GM18951 (cell line): ENCODE measurements around the gene SMC4.

ENCODE experiments used
- POLR2A ChIP-seq: IDR thresholded peaks from 4 replicates; pipeline ENCODE4 v1.6.1; 2011; ENCODE audit warnings: mild to moderate bottlenecking; ENCODE audit not compliant: insufficient read length, insufficient read depth; ENCODE audit errors: extremely low read depth
- in situ Hi-C: fragments of 300-500 bp; cut with MboI; formaldehyde crosslinking; loops from one replicate; pipeline ENCODE4 v1.12.0; 2022; ENCODE audit warnings: low sequenced_read_pairs, mixed read lengths, inconsistent platforms; ENCODE audit not compliant: unreplicated experiment

SMC4 gene

DNA sequence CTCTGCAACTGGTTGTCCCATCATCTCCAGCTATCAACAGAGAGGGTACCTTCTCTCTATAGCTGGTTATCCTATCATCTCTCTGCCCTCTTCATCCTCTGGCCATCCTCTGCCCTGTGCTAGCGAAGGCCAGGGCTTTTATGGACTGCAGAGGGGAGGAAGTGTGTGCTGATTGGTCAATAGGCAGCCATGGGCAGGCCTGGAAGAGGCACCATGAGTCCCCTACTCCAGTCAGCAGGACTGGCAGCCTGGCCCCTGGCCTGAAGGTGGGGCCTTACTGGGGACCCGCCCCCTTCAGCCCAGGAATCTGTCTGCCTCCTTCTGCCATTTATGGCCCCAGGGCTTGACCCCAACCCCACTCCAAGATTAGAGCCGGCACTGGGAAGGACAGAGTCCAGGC lies 60.6 kb downstream of the SMC4 start:
- in situ Hi-C loops = no loop called here
- TF ChIP-seq POLR2A = no peak

DNA sequence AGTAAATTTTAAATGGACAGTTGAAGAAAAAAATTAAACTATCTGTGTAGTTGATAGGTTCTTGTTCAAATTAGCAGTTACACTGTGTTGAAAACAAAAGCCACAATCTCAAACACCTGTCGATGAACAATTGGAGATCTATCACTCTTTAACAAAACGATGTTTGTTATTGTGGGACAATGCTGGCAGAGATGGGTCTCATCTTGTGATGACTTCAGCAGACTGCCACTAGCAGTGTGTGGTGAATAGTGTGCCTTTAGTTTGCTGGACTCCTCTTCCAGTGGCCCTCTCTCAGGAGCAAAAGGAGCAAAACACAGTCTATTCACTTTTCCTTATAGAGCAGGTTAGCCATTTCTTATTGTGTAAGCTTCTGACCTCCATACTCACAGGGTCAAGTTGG lies 64.9 kb downstream of the SMC4 start:
- no peak for TF ChIP-seq POLR2A
- in situ Hi-C loops = no loop called here

DNA sequence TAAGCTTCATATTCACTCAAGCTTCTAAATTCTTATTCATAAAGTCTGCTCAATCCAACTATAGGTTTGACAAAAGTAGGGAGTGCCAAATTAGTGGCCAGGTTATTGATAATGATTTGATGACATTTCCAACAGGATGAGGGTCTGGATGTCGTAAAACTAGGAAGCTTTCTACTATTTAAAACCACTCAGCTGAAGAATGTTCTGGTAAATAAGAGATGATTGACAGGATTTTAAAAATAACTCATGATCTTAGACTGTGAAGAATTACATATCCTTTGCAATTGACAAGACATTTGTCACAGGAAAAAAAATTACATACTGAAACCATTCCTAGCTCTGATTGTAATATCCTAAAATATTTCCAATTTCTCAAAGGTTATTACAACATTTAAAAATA lies 65.5 kb downstream of the SMC4 start:
- TF ChIP-seq POLR2A = no peak

DNA sequence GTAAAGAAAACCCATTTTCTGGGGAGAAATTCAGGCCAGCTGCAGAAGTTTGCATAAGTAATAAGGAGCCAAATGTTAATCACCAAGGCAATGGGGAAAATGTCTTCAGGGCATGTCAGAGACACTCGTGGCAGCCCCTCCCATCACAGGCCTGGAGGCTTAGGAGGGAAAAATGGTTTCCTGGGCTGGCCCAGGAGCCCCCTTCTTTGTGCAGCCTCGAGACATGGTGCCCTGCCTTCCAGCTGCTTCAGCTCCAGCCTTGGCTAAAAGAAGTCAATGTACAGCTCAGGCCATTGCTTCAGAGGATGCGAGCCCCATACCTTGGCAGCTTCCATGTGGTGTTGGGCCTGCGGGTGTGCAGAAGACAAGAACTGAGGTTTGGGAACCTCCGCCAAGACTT lies 70.7 kb downstream of the SMC4 start:
- in situ Hi-C loops = no loop called here
- TF ChIP-seq POLR2A = no peak

More for the DNA sequence above, 65.5 kb downstream of the SMC4 start:
- in situ Hi-C loops = no loop called here

GRCh38 chr3:160471892-160472291 lies 72.4 kb downstream of the SMC4 start:
- TF ChIP-seq POLR2A = no peak
- in situ Hi-C loops = no loop called here

GRCh38 chr3:160472344-160472743 lies 72.9 kb downstream of the SMC4 start:
- in situ Hi-C loops = no loop called here
- TF ChIP-seq POLR2A = no peak

- no peak for TF ChIP-seq POLR2A
- in situ Hi-C loops = no loop called here
These were observed 73.8 kb downstream of the SMC4 start for GRCh38 chr3:160473221-160473620.

- in situ Hi-C loops = no loop called here
- no peak for TF ChIP-seq POLR2A
These were observed 74.5 kb downstream of the SMC4 start for GRCh38 chr3:160473978-160474377.

- TF ChIP-seq POLR2A = no peak
- in situ Hi-C loops = no loop called here
These were observed 75.0 kb downstream of the SMC4 start for GRCh38 chr3:160474416-160474838.

DNA sequence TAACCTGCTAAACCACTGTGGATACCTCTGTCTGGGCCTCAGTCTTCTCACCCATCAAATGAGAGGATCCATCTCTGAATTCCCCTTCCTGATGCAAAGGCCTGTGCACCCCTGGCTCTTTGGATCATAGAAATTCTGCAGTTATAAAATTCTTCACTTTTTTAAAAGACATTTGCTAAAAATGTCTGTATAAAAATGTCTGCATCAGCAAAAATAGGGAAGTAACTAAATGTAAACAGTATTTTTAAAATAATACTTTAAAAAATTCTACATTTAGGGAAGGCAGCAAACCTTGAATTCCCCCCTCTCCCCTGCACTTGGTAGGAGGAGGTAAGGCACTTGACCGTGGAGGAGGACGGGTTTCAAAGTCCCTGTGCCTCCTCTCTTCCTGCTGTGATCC lies 75.7 kb downstream of the SMC4 start:
- no peak for TF ChIP-seq POLR2A
- in situ Hi-C loops = no loop called here

- in situ Hi-C loops = no loop called here
- no peak for TF ChIP-seq POLR2A
These were observed 76.4 kb downstream of the SMC4 start for GRCh38 chr3:160475884-160476283.

DNA sequence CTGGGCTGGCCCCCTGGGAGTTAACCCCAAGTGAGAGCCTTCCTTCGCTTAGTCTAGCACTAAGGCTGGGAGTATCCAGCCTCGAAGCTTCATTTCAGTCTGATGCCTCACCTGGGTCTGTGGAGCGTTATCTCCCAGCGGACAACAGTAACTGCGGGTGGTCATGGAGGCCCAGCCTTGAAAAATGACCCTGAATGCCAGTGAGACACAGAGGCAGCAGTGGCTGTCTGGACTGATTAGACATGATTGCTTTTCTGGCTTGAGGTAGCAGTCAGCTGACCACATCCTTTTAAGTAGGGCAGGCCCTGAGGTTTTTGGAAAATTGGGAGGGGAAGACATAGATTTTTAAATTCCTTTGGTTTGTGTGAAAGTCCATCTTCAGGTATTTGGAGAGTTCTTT lies 78.3 kb downstream of the SMC4 start:
- no peak for TF ChIP-seq POLR2A
- in situ Hi-C loops = no loop called here

DNA sequence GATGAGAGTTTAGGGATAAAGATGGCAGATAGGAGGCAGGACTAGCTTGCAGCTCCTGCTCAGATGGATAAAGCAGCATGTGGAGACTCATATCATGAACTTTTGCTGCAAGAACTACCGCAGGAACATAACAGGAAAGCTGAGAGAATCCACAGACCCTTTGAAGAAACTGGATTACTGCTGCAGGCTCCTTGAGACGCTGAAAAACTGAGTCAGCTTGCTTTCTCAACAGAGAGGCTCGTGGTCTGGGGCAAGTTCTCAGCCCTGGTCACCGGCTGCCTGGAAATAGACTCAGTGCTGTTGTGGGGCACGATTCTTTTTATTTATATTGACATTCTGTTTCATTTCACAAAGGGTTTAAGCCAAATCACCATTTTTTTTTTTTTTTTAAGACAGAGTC lies 78.9 kb downstream of the SMC4 start:
- TF ChIP-seq POLR2A = no peak
- in situ Hi-C loops = no loop called here

- TF ChIP-seq POLR2A = no peak
- in situ Hi-C loops = no loop called here
These were observed 79.9 kb downstream of the SMC4 start for GRCh38 chr3:160479376-160479775.

DNA sequence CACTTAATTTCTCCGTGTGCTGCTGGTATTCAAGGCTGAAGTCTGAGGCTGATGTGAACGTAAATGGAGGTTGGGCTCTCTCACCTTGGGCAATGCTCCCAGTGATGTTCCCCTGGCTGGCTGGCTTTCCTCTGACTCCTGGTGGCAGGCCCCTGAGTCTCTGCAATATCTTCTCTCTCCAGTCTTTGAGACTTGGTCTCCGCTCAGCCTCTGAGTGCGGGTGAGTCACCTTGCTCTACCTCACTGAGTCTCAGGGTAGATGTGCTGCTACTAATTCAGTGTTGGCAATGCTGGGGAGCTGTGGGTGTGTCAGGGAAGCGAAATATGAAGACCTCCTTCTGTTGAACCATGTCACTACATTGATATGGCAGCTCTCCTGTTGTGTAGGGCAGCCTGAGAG lies 81.5 kb downstream of the SMC4 start:
- in situ Hi-C loops = no loop called here

More for the DNA sequence above, 81.5 kb downstream of the SMC4 start:
- no peak for TF ChIP-seq POLR2A
